ENCODE results near the gene TASL.

GRCh38 chrX:30525732-30526131 lies 51.8 kb downstream of the TASL start:
- TF ChIP-seq ZSCAN16 (tag by site-specific recombination; IDR thresholded peaks at IDR 0.05): no peak
- no peak for TF ChIP-seq ZNF24 (tag by site-specific recombination; IDR thresholded peaks at IDR 0.05)
- TF ChIP-seq ZBTB20 (tag by site-specific recombination; IDR thresholded peaks at IDR 0.05): no peak
- TF ChIP-seq ZNF248 (tag by site-specific recombination; IDR thresholded peaks at IDR 0.05): no peak
- TF ChIP-seq CTCF (tag by site-specific recombination; IDR thresholded peaks at IDR 0.05): no peak
- TF ChIP-seq ZNF211 (tag by site-specific recombination; IDR thresholded peaks at IDR 0.05; ENCODE audit: low read depth): no peak
- no peak for TF ChIP-seq ZNF518A (tag by site-specific recombination; conservative IDR thresholded peaks at IDR 0.05; ENCODE audit: low read depth)

Measured in HEK293 (cell line).